OCI-LY7 (cell line): ENCODE results near the gene KPNA3. TPM values are rescaled to one million over a fixed set of nuclear protein-coding genes. Genes with fewer than 3 reads are reported as not detected.

ENCODE experiments used
- BruUV-seq: library from RNA; stranded (reverse); fragments of 400-500 nt; replicated peaks from 2 replicates; lab custom pipeline; 2021; lab: Mats Ljungman, UMichigan
- CTCF ChIA-PET: fragments of 300-600 bp; sonication (Branson Sonifier 250); formaldehyde crosslinking; loops from one replicate; lab custom pipeline; 2022; ENCODE audit warnings: antibody characterized with exemption; ENCODE audit not compliant: unreplicated experiment; lab: Charles Lee
- POLR2A ChIA-PET: fragments of 300-600 bp; sonication (Branson Sonifier 250); formaldehyde crosslinking; loops from one replicate; lab custom pipeline; 2022; ENCODE audit warnings: antibody characterized with exemption; lab: Charles Lee
- DNase-seq: peaks from one replicate; pipeline ENCODE4 v3.0.0-alpha.2; 2015; ENCODE audit warnings: low spot score
- H2AFZ ChIP-seq: fragments of 200-600 bp; sonication (generic), shearing (Covaris generic); 2 replicates; pipeline ENCODE4 v1.6.1; 2014; ENCODE audit warnings: mild to moderate bottlenecking, antibody characterized with exemption, low read length, moderate library complexity
- H3K27ac ChIP-seq: fragments of 200-600 bp; sonication (generic); 2 replicates; pipeline ENCODE4 v1.5.1; 2014; ENCODE audit warnings: mixed run types, low read depth, mild to moderate bottlenecking, moderate library complexity, low read length, inconsistent platforms; ENCODE audit not compliant: poor library complexity, severe bottlenecking
- H3K36me3 ChIP-seq: fragments of 200-600 bp; sonication (generic); 2 replicates; pipeline ENCODE4 v1.6.1; 2014; ENCODE audit warnings: mild to moderate bottlenecking, antibody characterized with exemption, low read length, moderate library complexity, mixed read lengths; ENCODE audit not compliant: insufficient read depth
- H3K4me1 ChIP-seq: fragments of 200-600 bp; sonication (generic); 2 replicates; pipeline ENCODE4 v1.5.1; 2014; ENCODE audit warnings: mild to moderate bottlenecking, low read length; ENCODE audit not compliant: insufficient read depth, poor library complexity, severe bottlenecking
- H3K4me2 ChIP-seq: fragments of 200-600 bp; sonication (generic); 2 replicates; pipeline ENCODE4 v1.6.1; 2014; ENCODE audit warnings: mild to moderate bottlenecking, low read length
- H3K4me3 ChIP-seq: fragments of 200-600 bp; sonication (generic); 2 replicates; pipeline ENCODE4 v1.5.1; 2014; ENCODE audit warnings: mild to moderate bottlenecking, low read depth, low read length; ENCODE audit not compliant: poor library complexity, severe bottlenecking
- H3K79me2 ChIP-seq: fragments of 200-600 bp; sonication (generic); 2 replicates; pipeline ENCODE4 v1.6.1; 2016; ENCODE audit warnings: low read depth, mild to moderate bottlenecking, low read length, moderate library complexity, mixed read lengths; ENCODE audit not compliant: insufficient read depth
- H3K9me2 ChIP-seq: fragments of 200-600 bp; sonication (generic); 2 replicates; pipeline ENCODE4 v1.6.1; 2016; ENCODE audit warnings: mild to moderate bottlenecking, low read length, mixed read lengths; ENCODE audit not compliant: insufficient read depth
- H3K9me3 ChIP-seq: fragments of 200-600 bp; sonication (generic); 2 replicates; pipeline ENCODE4 v1.6.1; 2014; ENCODE audit warnings: mild to moderate bottlenecking, mixed run types, low read length, mixed read lengths
- H4K20me1 ChIP-seq: fragments of 200-600 bp; sonication (generic); 2 replicates; pipeline ENCODE4 v1.6.1; 2014; ENCODE audit warnings: mild to moderate bottlenecking, antibody characterized with exemption, low read length, moderate library complexity, mixed read lengths; ENCODE audit not compliant: insufficient read depth
- EZH2phosphoT487 ChIP-seq: fragments of 200-600 bp; sonication (generic); IDR thresholded peaks from 2 replicates; pipeline ENCODE4 v1.6.1; 2018; ENCODE audit warnings: low read depth, borderline replicate concordance, mild to moderate bottlenecking, mixed run types, antibody characterized with exemption, low read length, moderate library complexity, mixed read lengths
- intact Hi-C: fragments of 100-400 bp; cut with micrococcal nuclease; formaldehyde crosslinking; loops from one replicate; pipeline ENCODE4 v1.10.0; 2022; ENCODE audit not compliant: unreplicated experiment
- total RNA-seq, 2 experiments: library from RNA; depleted of rRNA in 1 of 2; stranded (reverse); fragments of >200 nt in 1 of 2; shearing (Covaris generic) in 1 of 2; gene quantifications; 2 replicates each; pipeline ENCODE4 v1.2.3, GENCODE V29; 2014 to 2022
- TF ChIP-seq, protein P1 (sequence below): fragments of 200-600 bp; sonication (generic); conservative IDR thresholded peaks from 2 replicates; pipeline ENCODE4 v1.5.1; 2014; ENCODE audit warnings: mild to moderate bottlenecking, antibody characterized with exemption, low read length, moderate library complexity, mixed read lengths

KPNA3 gene
- total RNA-seq, 2 experiments from 2014 or later: 18.2 to 41.1 TPM

DNA sequence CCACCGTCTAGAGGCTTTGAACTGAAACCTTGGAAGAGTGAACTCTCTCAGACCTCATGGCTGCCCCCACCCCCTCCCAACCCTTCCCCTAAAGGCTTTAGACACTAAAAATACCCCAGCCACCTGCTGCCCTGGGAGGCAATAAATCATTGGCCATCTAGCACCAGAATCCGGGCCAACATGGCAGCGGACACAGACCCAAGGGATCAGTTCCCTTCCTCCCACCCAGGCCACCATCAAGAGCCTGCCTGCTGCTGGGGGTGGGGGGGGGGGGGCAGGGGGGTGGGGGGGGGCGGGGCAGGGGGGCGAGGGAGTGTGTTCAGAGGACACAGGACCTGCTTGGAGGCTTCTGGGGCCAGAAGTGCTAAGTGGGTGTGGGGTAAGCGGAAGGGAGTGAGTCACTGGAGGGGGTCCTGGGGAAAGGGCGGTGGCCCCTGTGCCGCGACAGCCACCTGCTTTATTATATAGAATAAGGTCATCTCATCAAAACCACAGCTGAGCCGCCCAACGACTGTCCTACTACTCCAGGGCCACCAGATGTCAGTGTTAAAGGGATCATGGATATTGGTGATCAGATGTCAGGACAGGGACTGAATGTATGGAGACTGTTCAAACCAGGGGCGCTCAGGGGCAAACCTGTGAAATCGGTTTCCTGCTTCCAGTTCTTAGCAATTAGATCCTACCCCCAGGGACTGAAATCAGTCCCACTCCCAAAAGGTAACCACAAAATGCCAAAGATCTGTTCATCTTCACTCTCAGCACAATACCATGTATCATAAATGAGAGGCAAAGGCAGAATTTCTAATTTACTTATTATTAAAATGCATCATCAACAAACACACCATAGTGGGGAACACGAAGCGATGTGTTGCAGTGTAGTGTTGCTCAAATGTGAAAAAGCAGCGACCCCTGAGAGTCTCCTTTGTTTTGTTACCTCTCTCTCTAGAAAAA lies 139.9 kb downstream of the KPNA3 start:
- TF ChIP-seq EZH2phosphoT487: no peak
- TF ChIP-seq, protein P1, sequence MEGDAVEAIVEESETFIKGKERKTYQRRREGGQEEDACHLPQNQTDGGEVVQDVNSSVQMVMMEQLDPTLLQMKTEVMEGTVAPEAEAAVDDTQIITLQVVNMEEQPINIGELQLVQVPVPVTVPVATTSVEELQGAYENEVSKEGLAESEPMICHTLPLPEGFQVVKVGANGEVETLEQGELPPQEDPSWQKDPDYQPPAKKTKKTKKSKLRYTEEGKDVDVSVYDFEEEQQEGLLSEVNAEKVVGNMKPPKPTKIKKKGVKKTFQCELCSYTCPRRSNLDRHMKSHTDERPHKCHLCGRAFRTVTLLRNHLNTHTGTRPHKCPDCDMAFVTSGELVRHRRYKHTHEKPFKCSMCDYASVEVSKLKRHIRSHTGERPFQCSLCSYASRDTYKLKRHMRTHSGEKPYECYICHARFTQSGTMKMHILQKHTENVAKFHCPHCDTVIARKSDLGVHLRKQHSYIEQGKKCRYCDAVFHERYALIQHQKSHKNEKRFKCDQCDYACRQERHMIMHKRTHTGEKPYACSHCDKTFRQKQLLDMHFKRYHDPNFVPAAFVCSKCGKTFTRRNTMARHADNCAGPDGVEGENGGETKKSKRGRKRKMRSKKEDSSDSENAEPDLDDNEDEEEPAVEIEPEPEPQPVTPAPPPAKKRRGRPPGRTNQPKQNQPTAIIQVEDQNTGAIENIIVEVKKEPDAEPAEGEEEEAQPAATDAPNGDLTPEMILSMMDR: peak; percentile 75
- no peak overlapping the region for H2AFZ ChIP-seq
- ChIA-PET POLR2A (interaction anchor here (0.6 kb wide), 1 partner anchor 1690 kb away, joined by 3 read pairs; no protein-coding TSS in a partner anchor), CTCF (no interaction called here)
- no peaks in the 10 kb centered on the region for H4K20me1 ChIP-seq
- H3K4me3 ChIP-seq: no peak overlapping the region
- H3K36me3 ChIP-seq: no peaks in the 10 kb centered on the region
- H3K27ac ChIP-seq: no peak overlapping the region
- H3K4me2 ChIP-seq: no peak overlapping the region
- H3K4me1 ChIP-seq: no peaks in the 10 kb centered on the region
- BruUV-seq: no TSS peak
- peak; percentile 63 for DNase-seq
- intact Hi-C loops: no loop called here
- H3K79me2 ChIP-seq: no peaks in the 10 kb centered on the region
- H3K9me3 ChIP-seq: no peaks in the 10 kb centered on the region
- no peaks in the 10 kb centered on the region for H3K9me2 ChIP-seq

DNA sequence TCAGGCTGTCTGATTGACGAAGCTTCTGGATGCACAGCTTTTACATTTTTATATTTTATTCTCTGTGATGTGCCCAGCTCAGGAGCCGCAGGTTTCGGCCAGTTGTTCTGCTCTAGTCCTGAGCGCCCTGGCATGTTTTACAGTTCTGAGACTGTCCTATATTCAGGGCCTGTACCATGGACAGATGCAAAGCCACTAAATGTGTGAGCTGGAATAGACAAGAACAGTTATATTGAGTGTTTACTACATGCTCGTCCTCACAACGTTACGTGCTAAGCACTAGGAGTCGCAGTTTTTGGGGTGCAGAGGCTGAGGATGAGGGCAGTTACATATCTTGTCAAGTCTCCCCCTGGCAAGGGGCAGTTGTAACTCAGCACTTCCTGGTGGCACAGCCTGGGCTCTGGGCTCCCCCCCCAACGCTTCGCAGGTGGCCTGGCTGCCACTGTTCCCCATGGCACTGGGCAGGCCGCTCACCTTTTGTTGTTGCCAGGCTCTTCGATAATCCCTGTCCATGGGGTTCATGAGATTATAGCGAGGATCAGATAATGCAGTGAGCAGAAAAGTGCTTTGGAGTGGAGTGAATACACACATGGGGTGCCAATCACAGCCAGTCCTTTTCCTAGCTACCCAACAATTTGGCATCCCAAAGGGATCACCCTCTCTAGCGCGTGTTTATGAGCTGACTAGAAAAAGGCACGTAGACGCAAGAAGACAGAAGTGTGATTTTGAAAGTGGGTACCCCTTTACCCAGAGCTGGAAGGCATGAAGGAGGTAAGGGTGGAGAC lies 140.7 kb downstream of the KPNA3 start:
- no peak for DNase-seq
- ChIA-PET CTCF (no interaction called here), POLR2A (interaction anchor here (0.6 kb wide), 4 partner anchors 194 to 1690 kb away, joined by 3 to 4 read pairs (median 4); no protein-coding TSS in a partner anchor)
- Histone ChIP-seq H3K4me1 (no peaks in the 10 kb centered on the region), H3K4me2 (no peak overlapping the region), H3K79me2 (no peaks in the 10 kb centered on the region), H3K4me3 (no peak overlapping the region), H4K20me1 (no peaks in the 10 kb centered on the region), H3K36me3 (no peaks in the 10 kb centered on the region), H2AFZ (no peak overlapping the region), H3K9me3 (no peaks in the 10 kb centered on the region), H3K27ac (no peak overlapping the region), H3K9me2 (no peaks in the 10 kb centered on the region)
- BruUV-seq: no TSS peak
- no peak for TF ChIP-seq EZH2phosphoT487
- TF ChIP-seq, protein P1: no peak
- intact Hi-C loops: no loop called here
